ENCODE data around the gene LRG1. TPM values are rescaled to one million over a fixed set of nuclear protein-coding genes. Genes with fewer than 3 reads are reported as not detected.

Gene LRG1
- total and polyA plus RNA-seq, 4 experiments from 2014 or later: 0.09 to 0.17 TPM; not detected in 2

DNA sequence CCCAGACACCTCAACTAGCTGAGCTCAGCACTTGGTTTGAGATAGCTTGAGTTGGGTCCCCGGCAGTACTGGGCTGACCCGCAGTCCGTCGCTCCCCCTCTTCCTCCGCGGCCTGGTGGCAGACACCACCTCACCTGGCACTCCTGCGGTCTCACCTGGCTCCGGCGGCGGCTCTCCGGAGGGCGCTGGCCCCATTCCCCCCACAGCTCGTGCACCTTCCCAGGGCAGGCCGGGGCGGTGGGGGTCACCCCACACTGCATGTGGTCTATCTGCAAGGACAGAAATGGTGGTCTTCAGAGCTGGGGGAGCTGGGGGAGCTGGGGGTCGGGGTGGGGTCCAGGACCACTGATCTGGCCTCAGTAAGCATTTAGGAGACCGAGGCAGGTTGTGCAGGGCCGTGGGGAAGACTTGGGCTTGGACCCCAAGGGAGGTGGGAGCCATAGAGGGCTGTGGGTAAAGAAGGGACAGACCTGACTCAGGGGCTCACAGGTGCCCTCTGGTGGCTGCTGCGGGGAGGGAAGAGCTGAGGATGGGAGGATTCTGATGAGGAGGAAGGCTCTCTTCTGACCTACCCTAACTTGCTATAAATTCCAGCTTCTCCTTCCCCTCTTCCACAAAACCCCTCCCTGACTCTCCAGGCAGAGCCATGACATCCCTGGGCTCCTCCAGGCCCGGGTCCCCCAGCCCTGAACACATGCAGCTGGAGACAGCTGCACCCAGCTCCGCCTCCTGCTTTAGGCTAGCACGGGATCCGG lies 14.9 kb downstream of the LRG1 start:
- H3K4me1 ChIP-seq (ENCODE audit: insufficient read depth, low read length): no peaks in the 10 kb centered on the region
- Mint-ChIP-seq H3K9me3 (peaks cover 0 to 2% (median 0%) of the 10 kb centered on the region in 8 donors), H3K27me3 (peaks cover 5 to 10% of the 10 kb centered on the region in 2 donors), H3K27ac (no peak overlapping the region), H3K4me3 (no peak overlapping the region), H3K4me1 (no peaks in the 10 kb centered on the region), H3K36me3 (no peaks in the 10 kb centered on the region)
- H3K4me3 ChIP-seq (ENCODE audit: low read length in 2 of 2): no peak overlapping the region
- ChIA-PET CTCF (ENCODE audit: partially characterized antibody) (interaction anchor here (0.6 to 2.8 kb wide), 9 partner anchors 10 to 312 kb away, joined by 3 to 19 read pairs (median 4); partner anchors contain the start of gene PLIN5), POLR2A (ENCODE audit: partially characterized antibody) (interaction anchor here (1.5 kb wide), 1 partner anchor 54 kb away, joined by 5 read pairs; no protein-coding TSS in a partner anchor)
- DNase-seq: peak; percentile 42 to 63 (median 50)
- intact Hi-C loops (cut with micrococcal nuclease): no loop called here
- no peaks in the 10 kb centered on the region for H3K36me3 ChIP-seq (ENCODE audit: insufficient read depth, low read length)
- H3K27me3 ChIP-seq (ENCODE audit: insufficient read depth, low read length): no peaks in the 10 kb centered on the region
- H3K9me3 ChIP-seq (ENCODE audit: control insufficient read depth in 1 of 2, low read length in 2 of 2): no peaks in the 10 kb centered on the region
- no peak overlapping the region for H3K27ac ChIP-seq (ENCODE audit: low read depth, low read length)

DNA sequence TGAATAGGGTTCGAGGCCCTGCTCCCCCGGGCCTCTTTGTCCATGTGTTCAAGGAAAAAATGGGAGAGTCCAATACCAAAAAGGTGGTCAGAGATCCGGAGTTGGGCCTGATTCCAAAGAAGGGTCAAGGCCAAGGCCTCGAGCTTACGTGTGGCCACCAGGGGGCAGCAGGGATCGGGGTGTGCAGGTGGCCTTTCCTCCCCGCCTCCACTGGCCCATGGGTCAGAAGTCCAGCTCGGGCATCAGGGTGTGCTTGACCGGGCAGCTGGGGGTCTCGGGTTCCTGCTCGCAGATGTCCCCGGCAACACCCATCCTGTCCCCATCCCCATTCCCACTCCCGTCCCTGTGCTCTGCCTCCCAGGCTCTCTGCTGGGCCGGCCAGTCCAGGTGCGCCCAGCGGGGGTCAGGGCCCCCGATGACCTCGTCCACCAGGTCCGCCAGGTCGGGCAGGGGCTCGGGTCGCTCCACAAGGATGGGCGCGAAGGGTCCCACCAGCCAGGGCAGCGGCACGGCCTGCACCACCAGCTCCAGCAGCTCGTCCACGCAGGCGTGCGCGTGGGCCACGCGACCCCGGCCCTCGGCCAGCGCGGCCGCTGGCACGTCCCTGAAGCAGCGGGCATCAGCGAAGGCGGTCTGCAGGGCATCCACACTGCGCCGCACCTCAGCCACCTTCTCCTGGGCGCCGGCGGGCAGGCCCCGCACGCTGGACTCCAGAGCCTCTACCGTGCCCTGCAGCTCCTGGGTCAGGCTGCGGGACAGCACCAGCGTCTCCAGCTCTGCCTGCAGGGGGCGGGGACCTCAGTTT lies 16.3 kb downstream of the LRG1 start:
- Mint-ChIP-seq H3K9me3 (peaks cover 0 to 2% (median 0%) of the 10 kb centered on the region in 8 donors), H3K27ac (peak overlapping the region in 1 of 7 donors; percentile 29), H3K36me3 (no peaks in the 10 kb centered on the region), H3K27me3 (peaks cover 7 to 10% of the 10 kb centered on the region in 2 donors), H3K4me1 (no peaks in the 10 kb centered on the region), H3K4me3 (no peak overlapping the region)
- Histone ChIP-seq H3K4me3 (ENCODE audit: low read length in 2 of 2) (no peak overlapping the region), H3K9me3 (ENCODE audit: control insufficient read depth in 1 of 2, low read length in 2 of 2) (no peaks in the 10 kb centered on the region), H3K4me1 (ENCODE audit: insufficient read depth, low read length) (no peaks in the 10 kb centered on the region), H3K27ac (ENCODE audit: low read depth, low read length) (no peak overlapping the region), H3K36me3 (ENCODE audit: insufficient read depth, low read length) (no peaks in the 10 kb centered on the region), H3K27me3 (ENCODE audit: insufficient read depth, low read length) (no peaks in the 10 kb centered on the region)
- intact Hi-C loops (cut with micrococcal nuclease): no loop called here
- DNase-seq: peak in 1 of 5 donors; percentile 10
- ChIA-PET CTCF (ENCODE audit: partially characterized antibody) (interaction anchor here (0.8 to 1.3 kb wide), 4 partner anchors 11 to 112 kb away, joined by 3 to 4 read pairs (median 4); partner anchors contain the start of gene PLIN5), POLR2A (ENCODE audit: partially characterized antibody) (no interaction called here)

DNA sequence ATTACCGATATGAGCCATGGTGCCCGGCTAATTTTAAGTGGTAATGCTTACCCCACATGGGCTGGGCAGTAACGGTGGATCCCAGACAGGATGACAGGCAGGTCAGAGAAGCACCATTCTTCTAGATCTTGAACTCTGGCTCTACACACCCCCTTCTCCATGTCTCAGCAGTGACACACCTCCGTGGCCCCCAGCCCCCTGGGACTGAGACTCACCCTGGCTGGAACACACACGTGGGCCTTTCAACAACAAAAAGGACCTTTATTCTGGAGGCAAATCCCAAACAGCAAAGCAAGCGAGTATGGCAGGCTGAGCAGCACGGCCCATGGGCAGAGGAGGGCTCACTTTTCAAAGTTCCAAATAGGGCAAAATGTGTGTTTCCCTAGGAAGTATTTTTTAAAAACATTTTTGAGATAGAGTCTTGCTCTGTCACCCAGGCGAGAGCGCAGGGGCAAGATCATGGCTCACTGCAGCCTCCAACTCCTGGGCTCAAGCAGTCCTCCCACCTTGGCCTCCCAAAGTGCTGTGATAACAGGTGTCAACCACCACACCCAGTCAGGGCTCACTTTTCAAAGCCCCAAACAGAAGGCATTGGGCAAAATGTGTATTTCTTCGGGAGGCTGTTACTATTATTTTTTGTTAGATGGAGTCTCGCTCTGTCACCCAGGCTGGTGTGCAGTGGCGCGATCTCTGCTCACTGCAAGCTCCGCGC lies 17.4 kb downstream of the LRG1 start:
- no peak overlapping the region for H3K4me3 ChIP-seq (ENCODE audit: low read length in 2 of 2)
- Mint-ChIP-seq H3K36me3 (no peaks in the 10 kb centered on the region), H3K27me3 (peaks cover 7 to 8% of the 10 kb centered on the region in 2 donors), H3K27ac (no peak overlapping the region), H3K4me3 (no peak overlapping the region), H3K4me1 (no peaks in the 10 kb centered on the region), H3K9me3 (peaks cover 0 to 2% (median 0%) of the 10 kb centered on the region in 8 donors)
- ChIA-PET POLR2A (ENCODE audit: partially characterized antibody) (no interaction called here), CTCF (ENCODE audit: partially characterized antibody) (interaction anchor here (0.8 to 1.2 kb wide), 4 partner anchors 12 to 157 kb away, joined by 3 to 4 read pairs (median 4); partner anchors contain the start of gene PLIN5)
- H3K9me3 ChIP-seq (ENCODE audit: control insufficient read depth in 1 of 2, low read length in 2 of 2): no peaks in the 10 kb centered on the region
- no peak for DNase-seq
- no peak overlapping the region for H3K27ac ChIP-seq (ENCODE audit: low read depth, low read length)
- no peaks in the 10 kb centered on the region for H3K36me3 ChIP-seq (ENCODE audit: insufficient read depth, low read length)
- no peaks in the 10 kb centered on the region for H3K27me3 ChIP-seq (ENCODE audit: insufficient read depth, low read length)
- intact Hi-C loops (cut with micrococcal nuclease): no loop called here
- H3K4me1 ChIP-seq (ENCODE audit: insufficient read depth, low read length): no peaks in the 10 kb centered on the region

DNA sequence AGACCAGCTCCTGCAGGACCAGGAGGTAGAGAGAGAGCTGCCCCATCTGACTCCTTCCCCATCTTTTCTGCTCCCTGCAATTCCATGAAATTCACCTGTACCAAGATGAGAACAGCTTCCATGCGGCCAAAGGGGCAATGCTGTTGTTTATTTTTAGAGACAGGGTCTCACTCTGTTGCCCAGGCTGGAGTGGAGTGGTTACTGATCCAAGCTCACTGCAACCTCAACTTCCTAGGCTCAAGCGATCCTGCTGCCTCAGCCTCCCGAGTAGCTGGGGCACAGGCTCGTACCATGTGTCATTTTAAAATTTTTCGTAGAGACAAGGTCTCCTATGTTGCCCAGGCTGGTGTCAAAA lies 18.0 kb downstream of the LRG1 start:
- Mint-ChIP-seq H3K9me3 (peaks cover 0 to 2% (median 0%) of the 10 kb centered on the region in 8 donors), H3K27me3 (peaks cover 7 to 8% of the 10 kb centered on the region in 2 donors), H3K4me3 (no peak overlapping the region), H3K36me3 (no peaks in the 10 kb centered on the region), H3K27ac (no peak overlapping the region), H3K4me1 (no peaks in the 10 kb centered on the region)
- Histone ChIP-seq H3K4me3 (ENCODE audit: low read length in 2 of 2) (no peak overlapping the region), H3K4me1 (ENCODE audit: insufficient read depth, low read length) (no peaks in the 10 kb centered on the region), H3K36me3 (ENCODE audit: insufficient read depth, low read length) (no peaks in the 10 kb centered on the region), H3K27ac (ENCODE audit: low read depth, low read length) (no peak overlapping the region), H3K27me3 (ENCODE audit: insufficient read depth, low read length) (no peaks in the 10 kb centered on the region), H3K9me3 (ENCODE audit: control insufficient read depth in 1 of 2, low read length in 2 of 2) (no peaks in the 10 kb centered on the region)
- DNase-seq: no peak
- intact Hi-C loops (cut with micrococcal nuclease): no loop called here
- ChIA-PET POLR2A (ENCODE audit: partially characterized antibody) (no interaction called here), CTCF (ENCODE audit: partially characterized antibody) (interaction anchor here (1.0 to 1.5 kb wide), 2 partner anchors 14 to 157 kb away, joined by 3 read pairs; no protein-coding TSS in a partner anchor)

DNA sequence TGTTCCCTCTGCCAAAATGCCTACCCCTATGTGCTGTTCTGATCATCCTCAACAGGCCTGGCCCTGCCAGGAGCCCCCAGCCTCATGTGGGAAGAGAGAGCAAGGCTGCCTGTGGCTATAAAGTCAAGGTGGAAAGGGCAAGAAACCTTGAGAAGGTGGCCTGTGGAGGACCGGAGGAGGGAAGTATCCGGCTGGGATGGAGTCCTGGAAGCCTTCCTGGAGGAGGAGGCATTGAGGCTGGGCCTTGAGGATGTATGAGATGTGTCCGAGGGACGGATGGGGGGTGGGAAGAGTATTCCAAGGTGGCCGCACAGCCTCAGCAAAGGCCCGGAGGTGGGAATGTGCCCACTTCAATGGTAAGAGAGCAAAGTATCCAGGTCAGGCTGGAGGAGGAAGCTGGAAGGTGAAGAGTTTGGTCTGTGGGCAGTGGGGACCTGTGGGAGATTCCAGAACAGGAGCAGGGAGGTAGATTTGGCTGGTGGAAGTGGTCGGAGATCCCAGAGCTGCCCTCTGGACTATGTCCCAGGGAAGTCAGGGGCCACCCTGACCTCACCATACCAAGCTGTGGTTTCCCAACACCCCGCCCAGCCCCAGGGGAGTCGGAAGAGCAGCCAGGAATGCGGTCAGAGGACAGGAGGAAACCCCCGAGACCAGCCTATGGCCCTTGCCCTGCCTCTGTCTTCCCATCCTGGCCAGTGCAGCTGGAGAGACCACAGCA lies 18.5 kb downstream of the LRG1 start:
- Histone ChIP-seq H3K4me1 (ENCODE audit: insufficient read depth, low read length) (no peaks in the 10 kb centered on the region), H3K27ac (ENCODE audit: low read depth, low read length) (no peak overlapping the region), H3K27me3 (ENCODE audit: insufficient read depth, low read length) (no peaks in the 10 kb centered on the region), H3K9me3 (ENCODE audit: control insufficient read depth in 1 of 2, low read length in 2 of 2) (no peaks in the 10 kb centered on the region), H3K4me3 (ENCODE audit: low read length in 2 of 2) (no peak overlapping the region), H3K36me3 (ENCODE audit: insufficient read depth, low read length) (no peaks in the 10 kb centered on the region)
- peaks cover 7 to 8% of the 10 kb centered on the region in 2 donors for H3K27me3 Mint-ChIP-seq
- H3K36me3 Mint-ChIP-seq: no peaks in the 10 kb centered on the region
- H3K4me1 Mint-ChIP-seq: no peaks in the 10 kb centered on the region
- POLR2A ChIA-PET (ENCODE audit: partially characterized antibody): no interaction called here
- intact Hi-C loops (cut with micrococcal nuclease): no loop called here
- peaks cover 0 to 2% (median 0%) of the 10 kb centered on the region in 8 donors for H3K9me3 Mint-ChIP-seq
- no peak for DNase-seq
- H3K27ac Mint-ChIP-seq: peak overlapping the region in 1 of 7 donors; percentile 50
- CTCF ChIA-PET (ENCODE audit: partially characterized antibody): interaction anchor here (1.0 to 1.5 kb wide), 2 partner anchors 14 to 156 kb away, joined by 3 read pairs; no protein-coding TSS in a partner anchor
- no peak overlapping the region for H3K4me3 Mint-ChIP-seq

DNA sequence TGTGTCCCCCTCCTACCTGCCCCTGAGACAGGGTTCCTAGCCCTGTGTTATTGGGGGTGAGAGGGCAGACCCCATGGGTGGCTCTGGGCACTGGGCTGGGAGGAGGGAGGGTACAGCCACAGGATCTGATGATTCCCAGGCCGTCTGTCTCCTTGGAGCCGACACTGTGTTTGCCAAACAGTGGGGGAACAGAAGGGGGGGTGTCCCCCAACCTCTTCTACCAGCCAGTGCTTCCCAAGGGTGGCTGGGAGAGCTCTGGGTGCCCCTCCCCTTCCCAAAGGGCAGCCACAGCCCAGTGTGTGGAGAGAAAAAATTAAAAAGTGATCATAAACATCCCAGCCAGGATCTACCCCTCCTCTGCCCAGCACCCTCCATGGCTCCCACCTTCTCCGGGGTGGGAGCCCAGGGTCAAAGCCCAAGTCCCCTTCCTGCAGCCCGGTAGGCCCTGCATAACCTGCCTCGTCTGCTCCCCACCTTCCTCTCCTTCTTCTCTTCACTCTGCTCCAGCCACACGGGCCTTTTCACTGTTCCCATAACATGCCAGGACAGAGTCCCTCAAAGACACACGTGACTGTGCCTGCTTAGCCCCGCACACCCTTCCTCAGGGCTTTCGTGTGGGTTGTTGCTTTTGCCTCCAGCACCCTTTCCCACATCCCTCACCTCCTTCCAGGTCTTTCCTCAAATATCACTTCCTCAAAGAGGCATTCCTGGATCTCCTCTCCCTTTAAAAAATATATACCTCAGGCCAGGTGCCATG lies 20.1 kb downstream of the LRG1 start:
- no peaks in the 10 kb centered on the region for H3K27me3 ChIP-seq (ENCODE audit: insufficient read depth, low read length)
- H3K36me3 Mint-ChIP-seq: no peaks in the 10 kb centered on the region
- ChIA-PET CTCF (ENCODE audit: partially characterized antibody) (no interaction called here), POLR2A (ENCODE audit: partially characterized antibody) (no interaction called here)
- intact Hi-C loops (cut with micrococcal nuclease): no loop called here
- no peaks in the 10 kb centered on the region for H3K36me3 ChIP-seq (ENCODE audit: insufficient read depth, low read length)
- H3K9me3 Mint-ChIP-seq: peaks cover 0 to 2% (median 0%) of the 10 kb centered on the region in 8 donors
- no peaks in the 10 kb centered on the region for H3K4me1 Mint-ChIP-seq
- DNase-seq: no peak
- no peak overlapping the region for H3K4me3 ChIP-seq (ENCODE audit: low read length in 2 of 2)
- H3K9me3 ChIP-seq (ENCODE audit: control insufficient read depth in 1 of 2, low read length in 2 of 2): no peaks in the 10 kb centered on the region
- no peak overlapping the region for H3K4me3 Mint-ChIP-seq
- H3K27me3 Mint-ChIP-seq: peaks cover 6 to 7% of the 10 kb centered on the region in 2 donors
- no peak overlapping the region for H3K27ac ChIP-seq (ENCODE audit: low read depth, low read length)
- H3K4me1 ChIP-seq (ENCODE audit: insufficient read depth, low read length): no peaks in the 10 kb centered on the region
- H3K27ac Mint-ChIP-seq: peak overlapping the region in 1 of 7 donors; percentile 59

Measured in CD4-positive, alpha-beta memory T cell (primary cell).